NOMO-1 treated with dmso at 0.1 percent for 144 hours (cell line): Measurements from ENCODE around the gene ASRGL1.

Experiments used
- DNase-seq: peaks from one replicate; lab custom pipeline; 2025; ENCODE audit not compliant: unreplicated experiment; lab: John Stamatoyannopoulos, UW

The ASRGL1 gene

DNA sequence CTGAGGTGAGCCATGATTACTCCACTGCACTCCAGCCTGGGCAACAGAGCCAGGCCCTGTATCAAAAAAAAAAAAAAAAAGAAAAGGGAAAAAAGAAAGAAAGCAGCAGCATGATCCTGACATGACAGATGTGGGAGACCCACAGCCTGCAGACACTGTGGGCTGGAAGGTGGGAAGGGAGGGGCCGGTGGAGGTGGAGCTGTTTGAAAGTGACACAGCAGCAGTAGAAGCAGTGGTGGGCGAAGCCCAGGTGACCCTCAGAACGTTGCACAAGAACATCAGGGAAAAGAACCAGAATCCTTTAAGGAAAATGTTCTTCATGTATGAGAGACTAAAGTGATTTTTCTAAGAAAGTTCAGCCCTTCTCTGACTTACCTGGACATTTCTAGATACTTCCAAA, 55.3 kb downstream of the ASRGL1 start:
- no peak for DNase-seq

DNA sequence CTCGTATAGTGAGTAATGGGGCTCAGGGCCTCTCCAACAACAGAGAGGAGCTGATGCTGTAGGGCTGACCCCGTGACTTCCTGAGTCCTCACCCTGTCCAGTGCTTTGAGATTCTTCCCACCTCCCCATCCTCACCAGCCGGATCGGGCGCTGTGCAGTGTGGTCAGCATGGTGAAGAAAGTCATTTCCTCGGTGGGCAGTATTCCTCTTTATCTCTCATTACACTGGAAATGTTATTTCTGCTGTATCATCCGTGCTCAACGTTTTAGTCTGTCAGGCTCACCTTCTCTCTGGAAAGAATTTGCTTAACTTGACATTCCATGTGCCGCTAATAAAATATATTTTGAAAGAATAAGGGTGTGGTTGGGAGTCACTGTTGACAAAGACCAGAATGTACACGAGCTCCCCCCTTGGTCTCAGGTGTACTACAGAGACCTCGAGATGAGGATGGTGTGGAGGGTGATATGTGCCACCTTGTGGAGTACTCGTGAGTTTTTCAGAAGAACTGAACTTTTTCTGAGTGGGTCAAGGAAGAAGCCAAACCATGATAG, 55.9 kb downstream of the ASRGL1 start:
- DNase-seq: no peak

DNA sequence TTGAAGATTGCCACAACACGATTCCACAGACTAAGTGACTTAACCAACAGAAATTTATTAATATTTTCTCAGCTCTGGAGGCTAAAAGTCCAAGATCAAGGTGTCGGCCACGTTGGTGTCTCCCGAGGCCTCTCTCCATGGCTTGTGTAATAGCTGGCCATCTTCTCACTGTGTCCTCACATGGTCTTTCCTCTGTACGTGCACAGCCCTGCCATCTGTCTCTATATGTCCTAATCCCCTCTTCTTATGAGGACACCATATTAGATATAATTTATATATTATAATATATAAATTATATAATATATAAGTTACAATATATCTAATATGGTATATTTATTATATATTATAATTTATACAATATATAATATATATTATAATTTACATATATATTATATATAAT, 56.5 kb downstream of the ASRGL1 start:
- DNase-seq: no peak

DNA sequence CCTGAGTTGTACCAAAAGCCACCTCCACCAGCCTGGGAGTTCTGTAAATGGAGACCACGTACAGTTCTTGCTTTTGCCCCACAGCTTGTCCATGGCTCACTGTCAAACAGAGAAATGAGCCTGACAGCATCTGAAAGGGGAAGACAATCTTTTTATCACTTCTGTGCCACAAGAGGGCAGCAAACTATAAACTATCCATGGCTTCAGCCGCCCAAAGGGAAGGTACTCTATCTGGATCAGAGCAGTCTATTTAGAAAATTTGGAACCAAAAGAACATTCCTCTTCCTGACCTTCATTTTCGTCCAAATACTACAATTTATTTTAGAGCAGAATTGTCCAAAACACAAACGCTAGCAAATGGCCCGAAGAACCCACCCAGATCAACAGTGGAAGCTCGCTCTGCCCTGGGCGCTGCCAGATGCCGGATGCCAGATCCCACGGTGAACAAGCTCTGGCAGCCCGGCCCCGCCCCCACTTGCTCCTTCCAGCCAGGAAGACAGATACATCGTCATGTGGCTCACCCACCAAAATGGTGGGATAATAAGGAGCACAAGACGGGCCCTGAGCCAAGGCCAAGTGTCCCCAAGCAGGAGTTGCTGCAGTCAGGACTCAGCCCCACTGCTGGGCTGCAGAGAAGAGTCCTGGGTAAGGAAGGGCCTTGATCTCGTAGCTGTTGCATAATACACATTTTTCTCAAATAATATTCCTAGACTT, 57.7 kb downstream of the ASRGL1 start:
- DNase-seq: peak; percentile 38

DNA sequence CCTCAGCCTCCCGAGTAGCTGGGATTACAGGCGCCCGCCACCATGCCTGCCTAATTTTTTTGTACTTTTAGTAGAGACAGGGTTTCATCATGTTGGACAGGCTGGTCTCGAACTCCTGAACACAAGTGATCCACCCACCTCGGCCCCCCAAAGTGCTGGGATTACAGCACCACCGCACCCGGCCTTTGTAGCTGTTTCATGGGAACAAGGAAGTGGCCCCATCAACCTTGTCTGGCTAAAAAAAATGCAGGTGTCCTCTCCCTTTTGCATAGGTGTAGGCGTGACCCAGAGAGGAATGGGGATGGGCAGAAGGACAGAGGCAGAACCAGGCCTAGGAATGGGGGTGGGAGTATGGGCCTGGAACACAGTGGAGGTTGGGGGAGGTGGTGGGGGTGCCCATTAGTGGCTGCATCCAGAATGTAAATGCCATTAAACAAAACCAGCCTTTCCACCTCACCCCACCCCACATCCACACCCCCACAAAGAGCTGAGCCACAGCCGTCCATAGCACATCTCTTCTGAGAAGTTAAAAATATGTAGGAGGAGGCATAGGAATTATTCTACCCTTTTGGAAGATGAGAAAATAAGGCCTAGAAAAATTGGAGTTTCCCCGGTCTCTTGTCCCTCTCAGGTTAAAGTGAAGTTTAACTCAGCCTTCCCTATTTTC, 58.8 kb downstream of the ASRGL1 start:
- DNase-seq: no peak

DNA sequence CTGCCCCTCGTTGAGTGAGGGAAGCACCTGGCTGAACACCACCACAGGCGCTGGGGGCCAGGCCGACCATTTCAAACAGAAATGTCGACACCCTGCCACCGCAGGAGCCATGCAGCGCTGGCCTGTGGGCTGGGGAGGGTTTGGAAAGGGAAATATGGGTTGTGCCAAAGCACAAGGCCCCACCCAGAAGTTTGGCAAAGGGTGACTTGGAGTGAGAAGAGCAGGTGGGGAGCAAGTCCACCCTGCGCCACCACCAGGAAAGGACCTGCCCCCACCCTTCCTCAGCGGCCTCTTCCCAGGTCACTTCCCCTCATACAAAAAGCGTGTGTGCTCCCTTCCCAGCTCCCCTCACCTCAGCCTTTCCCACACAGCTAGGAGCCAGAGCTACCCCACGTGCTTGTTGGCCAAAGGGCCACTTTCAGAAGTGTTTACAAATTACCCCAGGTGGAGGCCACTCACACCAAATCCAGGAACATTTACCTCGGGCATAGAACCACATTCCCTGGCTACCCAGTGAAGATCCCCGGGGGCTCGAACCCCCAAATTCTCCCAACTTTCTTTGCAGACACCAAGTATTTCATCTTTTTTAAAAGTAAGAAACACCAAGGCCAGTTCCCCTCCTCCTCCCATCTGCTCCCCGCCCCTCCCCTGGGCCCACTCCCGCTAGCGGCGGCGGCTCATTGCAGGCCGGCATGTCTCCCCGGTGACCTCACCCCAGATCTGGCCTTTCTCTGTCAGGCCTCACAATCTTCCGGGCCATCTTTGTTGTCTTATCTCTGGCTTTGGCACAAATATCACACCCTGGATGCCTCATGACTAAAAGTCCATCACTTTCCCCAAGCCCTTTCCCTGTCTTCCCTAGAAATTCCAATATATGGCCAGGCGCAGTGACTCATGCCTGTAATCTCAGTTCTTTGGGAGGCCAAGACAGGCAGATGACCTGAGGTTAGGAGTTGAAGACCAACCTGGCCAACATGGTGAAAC, 61.1 kb downstream of the ASRGL1 start:
- peak; percentile 47 for DNase-seq

DNA sequence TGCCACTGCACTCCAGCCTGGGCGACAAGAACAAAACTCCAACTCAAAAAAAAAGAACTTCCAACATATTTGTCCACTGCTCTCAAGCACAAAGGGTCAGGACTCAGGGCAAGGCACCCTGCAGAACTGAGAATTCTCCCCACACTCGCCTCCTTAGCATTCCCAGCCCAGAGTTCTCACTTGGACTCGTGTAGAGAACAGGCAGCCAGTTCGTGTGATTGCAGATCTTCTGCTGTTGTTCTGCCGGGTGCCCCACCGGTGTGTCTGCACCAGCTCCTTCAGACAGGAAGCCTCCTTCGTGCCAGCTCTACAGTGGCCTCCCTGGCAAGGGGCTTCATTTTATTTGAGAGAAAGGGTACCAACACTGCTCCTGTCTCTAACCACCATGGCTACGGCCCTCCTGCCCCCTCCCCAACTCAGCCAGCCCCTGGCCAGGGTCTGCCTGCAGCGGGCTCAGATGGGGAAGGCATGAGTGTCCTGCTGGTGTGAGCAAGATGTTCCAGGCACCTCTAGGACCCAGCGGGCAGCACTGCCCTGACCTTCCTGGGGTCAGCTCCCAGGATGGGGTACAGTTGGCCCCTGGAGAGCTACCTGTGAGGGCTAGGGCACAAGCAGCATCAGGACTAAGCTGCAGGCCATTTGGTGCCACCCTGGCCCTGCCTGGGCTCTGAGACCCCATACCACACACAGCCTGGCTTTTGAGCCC, 62.1 kb downstream of the ASRGL1 start:
- DNase-seq: no peak

DNA sequence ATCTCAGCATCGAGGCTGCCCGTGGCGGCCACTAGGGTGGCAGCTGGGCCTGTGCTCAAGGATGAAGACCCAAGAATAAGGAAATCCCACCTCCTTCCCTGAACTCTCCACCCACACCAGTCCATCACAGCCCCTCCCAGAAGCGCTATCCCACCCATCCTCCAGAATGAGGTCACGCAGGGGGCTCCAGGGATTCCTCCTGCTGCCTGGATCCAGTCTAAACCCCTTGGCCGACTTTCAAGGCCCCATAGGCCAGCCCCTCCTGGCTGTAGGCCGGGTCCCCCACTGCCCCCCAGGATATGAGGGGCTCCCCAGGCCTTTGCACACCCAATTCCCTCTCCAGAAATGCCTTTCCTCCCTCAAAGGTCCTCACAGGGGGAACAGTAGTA, 62.6 kb downstream of the ASRGL1 start:
- no peak for DNase-seq

DNA sequence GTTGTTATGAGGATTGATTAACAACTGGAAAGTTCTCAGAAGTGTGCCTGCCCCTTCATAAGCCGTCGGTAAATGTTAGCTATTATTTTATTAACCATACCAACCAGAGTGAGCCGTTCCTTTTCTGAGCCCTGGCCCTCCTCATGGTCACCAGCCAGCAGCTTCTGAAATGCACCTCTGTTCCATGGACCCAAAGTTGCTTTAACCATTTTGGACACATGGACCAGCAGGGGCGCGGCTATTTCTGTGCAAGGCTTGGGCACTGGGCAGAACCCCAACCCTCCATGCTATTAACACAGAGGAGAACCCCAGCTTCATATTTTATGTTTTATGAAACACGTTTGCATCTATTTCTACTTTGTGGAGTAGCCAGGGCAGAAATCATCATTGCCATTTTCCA, 63.0 kb downstream of the ASRGL1 start:
- no peak for DNase-seq

DNA sequence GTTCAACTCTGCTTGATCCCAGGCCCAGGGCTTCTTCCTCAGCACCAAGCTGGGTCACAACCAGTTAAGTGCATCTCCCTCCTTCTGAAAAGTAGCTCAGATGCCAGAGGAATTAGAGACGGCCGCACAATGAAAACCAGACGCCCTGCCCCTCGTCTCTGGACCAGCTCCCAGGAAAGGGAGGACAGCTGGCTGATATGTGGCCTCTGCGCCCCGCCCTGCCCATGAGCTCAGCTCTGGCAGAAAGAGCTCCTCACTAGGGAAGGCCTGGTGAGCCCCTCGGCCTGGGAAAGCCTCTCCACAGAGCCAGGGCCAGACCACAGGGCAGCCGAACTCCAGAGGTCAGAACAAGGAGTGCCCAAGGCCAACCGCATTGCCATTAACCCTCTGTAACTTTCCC, 63.5 kb downstream of the ASRGL1 start:
- no peak for DNase-seq

DNA sequence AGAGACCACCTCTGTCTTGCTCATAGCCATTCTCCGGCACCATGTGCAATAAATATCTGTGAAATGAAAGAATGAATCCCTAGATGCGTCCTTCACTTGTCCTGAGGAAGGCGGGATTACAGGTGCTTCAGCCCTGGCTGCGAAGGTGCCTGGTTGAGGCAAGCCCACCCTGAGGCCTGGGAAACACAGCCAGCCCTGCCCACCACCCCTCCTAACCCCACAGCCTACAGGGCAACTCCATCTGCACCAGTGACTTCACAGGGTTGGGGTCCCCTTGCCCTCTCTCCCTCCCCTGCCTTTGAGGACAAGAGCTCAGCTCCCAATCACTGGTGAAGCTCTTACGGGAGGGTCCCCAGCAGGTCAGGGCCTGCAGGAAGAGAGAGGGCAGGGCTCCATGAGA, 64.1 kb downstream of the ASRGL1 start:
- no peak for DNase-seq

DNA sequence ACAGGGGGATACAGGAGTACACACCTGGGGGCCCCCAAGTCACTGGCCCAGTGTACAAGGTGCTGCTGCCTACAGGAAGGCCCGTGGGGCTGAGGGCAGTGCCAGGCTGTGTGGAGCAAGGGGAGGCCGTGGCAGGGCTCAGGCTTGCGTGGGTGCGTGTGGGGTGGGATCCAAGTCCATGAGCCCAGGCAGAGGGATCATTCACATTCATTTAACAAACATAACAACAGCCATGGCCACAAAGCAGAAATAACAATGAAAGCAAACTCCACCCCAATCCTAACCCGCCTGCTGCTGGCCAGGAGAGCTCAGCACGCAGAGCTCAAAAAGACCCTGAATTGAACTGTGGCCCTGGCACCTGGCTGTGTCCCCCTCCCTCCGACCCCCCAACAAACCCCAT, 64.6 kb downstream of the ASRGL1 start:
- DNase-seq: no peak

DNA sequence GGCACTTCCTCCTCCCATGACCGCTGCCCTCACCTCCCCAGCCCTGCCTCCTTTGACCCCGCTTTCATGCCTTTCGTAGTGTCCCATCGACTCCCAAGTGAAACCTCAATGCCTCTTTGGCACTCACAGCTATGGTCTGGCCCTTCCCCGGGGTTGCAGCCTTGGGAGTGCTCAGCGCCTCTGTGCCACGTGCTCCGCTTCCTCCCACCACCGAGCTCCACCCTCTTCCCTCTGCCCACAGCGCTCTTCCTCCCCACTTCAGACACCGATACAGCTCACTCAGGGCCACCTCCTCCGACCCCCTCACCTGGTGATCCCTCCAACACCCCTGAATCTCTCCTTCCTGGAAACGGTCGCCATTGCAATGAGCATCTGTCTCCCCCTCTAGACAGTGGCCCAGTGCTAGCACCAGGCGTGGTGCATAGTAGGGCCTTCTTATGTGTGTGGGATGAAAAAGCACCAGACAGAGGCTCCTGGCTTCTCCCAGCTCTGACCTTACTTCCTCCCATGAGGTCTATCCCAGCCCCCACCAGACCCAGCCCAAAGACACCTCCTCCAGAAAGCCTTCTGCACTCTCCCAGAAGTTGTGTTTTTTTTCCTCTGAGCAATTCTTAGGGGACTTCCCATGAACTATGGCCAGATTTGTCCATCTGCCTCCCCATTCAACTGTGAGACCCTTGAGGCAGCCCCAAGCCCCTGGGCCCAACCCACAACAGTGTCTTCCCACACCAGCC, 65.1 kb downstream of the ASRGL1 start:
- DNase-seq: peak; percentile 62

DNA sequence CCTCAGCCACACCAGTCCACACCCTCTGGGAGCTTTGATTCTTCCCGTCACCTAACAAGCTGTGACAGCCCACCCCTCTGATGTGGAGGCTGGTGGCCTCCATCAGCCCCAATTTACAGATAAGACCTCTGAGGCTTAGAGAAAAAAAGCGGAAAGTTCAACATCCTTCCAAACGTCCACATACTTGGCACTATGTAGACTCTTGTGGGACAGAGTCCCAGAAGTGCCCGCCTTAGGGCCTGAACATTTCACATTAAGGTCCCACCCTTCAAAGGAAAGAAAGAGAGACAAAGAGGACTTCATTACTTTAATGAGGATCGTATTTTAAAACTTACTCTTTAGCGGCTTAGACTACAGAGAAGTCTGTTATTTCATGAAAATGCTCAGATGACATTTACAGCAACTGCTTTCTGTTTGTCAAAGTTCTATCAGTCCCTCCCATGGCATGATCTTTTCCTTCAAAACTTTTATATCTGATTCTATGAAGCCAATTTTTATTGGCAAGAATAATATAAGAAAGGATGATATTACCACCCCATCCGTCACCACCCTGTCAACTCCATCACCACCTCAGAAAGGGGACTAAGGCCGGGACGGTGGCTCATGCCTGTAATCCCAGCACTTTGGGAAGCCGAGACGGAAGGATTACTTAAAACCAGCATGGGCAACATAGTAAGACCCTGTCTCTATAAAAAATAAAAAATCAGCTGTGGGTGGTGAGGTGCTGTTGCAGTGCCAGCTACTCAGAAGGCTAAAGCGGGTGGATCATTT, 65.9 kb downstream of the ASRGL1 start:
- no peak for DNase-seq

DNA sequence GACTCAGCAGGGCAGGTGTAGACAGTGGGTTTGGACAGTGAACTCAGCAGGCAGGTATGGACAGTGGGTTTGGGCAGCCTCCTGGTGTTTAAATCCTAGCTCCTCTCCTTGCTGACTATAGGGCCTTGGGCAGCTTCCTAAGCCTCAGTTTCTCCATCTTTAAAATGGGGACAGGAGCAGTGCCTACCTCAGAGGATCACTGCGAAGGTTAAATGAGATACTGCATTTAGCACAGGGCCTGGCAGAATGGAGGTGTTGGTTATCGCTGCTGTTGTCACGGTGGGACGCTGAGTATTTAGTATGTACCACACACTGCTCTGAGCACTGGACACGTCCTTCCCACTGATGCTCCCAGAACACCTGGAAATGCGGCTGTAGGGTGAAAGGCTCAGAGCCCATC, 67.2 kb downstream of the ASRGL1 start:
- DNase-seq: no peak

DNA sequence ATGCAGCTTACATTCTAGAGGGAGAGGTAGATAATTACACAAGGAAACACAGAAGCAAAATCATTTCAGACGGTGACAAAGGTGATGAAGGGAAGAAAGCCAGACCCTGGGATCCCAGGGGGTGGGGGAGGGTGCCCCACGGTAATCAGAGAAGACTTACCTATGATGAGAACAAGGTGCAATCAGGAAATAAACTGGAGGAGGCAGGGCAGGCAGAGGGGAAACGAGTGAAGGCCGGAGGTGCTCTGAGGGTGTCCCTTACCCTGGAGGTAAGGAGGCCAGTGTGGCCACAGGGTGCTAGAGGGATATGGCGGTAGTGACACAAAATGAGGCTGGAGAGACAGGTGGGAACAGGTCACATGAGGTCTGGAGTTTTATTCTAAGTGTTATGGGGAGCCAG, 67.7 kb downstream of the ASRGL1 start:
- no peak for DNase-seq

DNA sequence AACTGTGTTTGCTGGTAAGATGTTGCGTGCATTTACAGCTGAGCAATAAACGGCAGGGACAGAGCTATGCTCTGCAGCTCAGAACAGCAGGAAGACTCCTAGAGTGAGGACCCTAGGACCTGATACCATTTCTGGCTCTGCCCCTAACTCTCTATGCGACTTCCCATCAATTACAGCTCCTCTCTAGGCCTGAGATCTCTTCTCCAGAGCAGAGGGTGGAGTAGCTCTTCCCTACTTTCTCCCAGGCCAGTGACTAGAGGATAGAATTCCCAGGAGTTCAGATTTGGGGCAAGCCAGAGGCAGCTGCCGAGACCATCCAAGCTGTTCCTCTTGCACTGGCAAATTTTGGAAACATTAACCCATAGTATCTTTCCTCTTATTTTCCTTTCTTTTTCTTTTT, 68.8 kb downstream of the ASRGL1 start:
- no peak for DNase-seq

DNA sequence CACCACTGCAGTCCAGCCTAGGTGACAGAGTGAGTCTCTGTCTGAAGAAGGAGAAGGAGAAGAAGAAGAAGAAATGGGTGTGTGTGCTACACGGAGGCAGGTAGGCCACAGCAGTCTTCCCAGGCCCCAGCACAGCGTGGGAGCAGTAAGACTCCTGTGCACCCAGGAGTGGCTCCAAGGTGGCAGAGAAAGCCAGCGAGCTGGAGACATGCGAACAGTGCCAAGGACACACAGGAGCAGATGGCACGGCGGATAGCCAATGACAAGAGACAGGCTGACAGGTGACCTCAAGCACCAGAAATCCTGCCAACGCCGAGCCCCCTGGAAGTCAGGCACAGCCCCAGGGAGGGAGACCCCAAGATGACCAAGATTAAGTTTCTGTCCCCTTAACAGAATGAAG, 72.6 kb downstream of the ASRGL1 start:
- DNase-seq: no peak

DNA sequence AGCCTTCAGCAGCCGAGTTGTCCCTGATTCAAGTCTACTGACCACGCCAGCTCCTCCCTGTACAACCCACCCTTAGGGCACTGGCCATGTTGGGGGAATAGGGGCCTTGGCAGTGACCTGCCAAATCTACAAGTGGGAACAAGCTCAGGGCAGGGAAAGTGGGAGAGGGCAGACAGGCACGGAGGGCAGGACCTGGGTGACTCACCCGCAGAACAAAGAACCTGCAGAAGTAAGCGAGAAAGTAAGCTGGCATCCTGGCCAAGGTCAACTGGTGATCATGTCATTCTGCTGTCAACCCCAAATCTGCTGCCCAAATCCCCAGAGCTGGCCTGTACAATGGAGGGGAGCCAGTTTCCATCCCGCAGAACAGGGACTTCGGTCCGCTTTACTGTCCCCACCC, 73.7 kb downstream of the ASRGL1 start:
- DNase-seq: no peak
